IMR-90 (cell line): ENCODE results near the gene KRTAP10-3.

Experiments
- CTCF ChIP-seq: conservative IDR thresholded peaks from 2 replicates; pipeline ENCODE4 v1.5.1; 2012; ENCODE audit warnings: mild to moderate bottlenecking, low read depth, low read length, improper control_type of control experiment
- MAZ ChIP-seq: IDR thresholded peaks from 2 replicates; pipeline ENCODE4 v1.6.1; 2012; ENCODE audit warnings: low read depth, mild to moderate bottlenecking, low read length, improper control_type of control experiment, moderate library complexity, borderline replicate concordance
- NFE2L2 ChIP-seq: fragments of 150-350 bp; IDR thresholded peaks from 2 replicates; pipeline ENCODE4 v1.6.1; 2016; ENCODE audit warnings: low read depth, mild to moderate bottlenecking, low read length
- POLR2A ChIP-seq: IDR thresholded peaks from 2 replicates; pipeline ENCODE4 v1.6.1; 2012; ENCODE audit warnings: mild to moderate bottlenecking, low read depth, low read length

- TF ChIP-seq CTCF (no peak), POLR2A (no peak), NFE2L2 (no peak), MAZ (no peak)
Observed at GRCh38 chr21:44596068-44596725, 37.6 kb upstream of the KRTAP10-3 start.
